NCI-H2196 treated with DMSO at 0.1 percent for 48 hours (cell line): ENCODE data around the gene MAGEA9B.
"Not testable (repeated sequence)": the region's sequence is repeated elsewhere in the genome, so short reads cannot be mapped to it uniquely, and the experiment has no call there.

ENCODE experiments used
- DNase-seq: peaks from one replicate; lab custom pipeline; 2025; ENCODE audit not compliant: unreplicated experiment; lab: John Stamatoyannopoulos, UW

The MAGEA9B gene

GRCh38 chrX:149572743-149573142, 14.5 kb downstream of the MAGEA9B start:
- no peak for DNase-seq

GRCh38 chrX:149571770-149572169, 15.5 kb downstream of the MAGEA9B start:
- no peak for DNase-seq

- no peak for DNase-seq
Observed at GRCh38 chrX:149570668-149571067, 16.6 kb downstream of the MAGEA9B start.

- no peak for DNase-seq
Observed at GRCh38 chrX:149569770-149570169, 17.5 kb downstream of the MAGEA9B start.

GRCh38 chrX:149568701-149569296, 18.5 kb downstream of the MAGEA9B start:
- no peak for DNase-seq

- no peak for DNase-seq
Observed at GRCh38 chrX:149567621-149568417, 19.4 kb downstream of the MAGEA9B start.

GRCh38 chrX:149563359-149563758, 23.9 kb downstream of the MAGEA9B start:
- DNase-seq: no peak

GRCh38 chrX:149555251-149555650, 32.0 kb downstream of the MAGEA9B start:
- not testable (repeated sequence) for DNase-seq

GRCh38 chrX:149551939-149552248, 35.4 kb downstream of the MAGEA9B start:
- not testable (repeated sequence) for DNase-seq

GRCh38 chrX:149551245-149551938, 35.9 kb downstream of the MAGEA9B start:
- not testable (repeated sequence) for DNase-seq

- DNase-seq: not testable (repeated sequence)
Observed at GRCh38 chrX:149550454-149550853, 36.8 kb downstream of the MAGEA9B start.

GRCh38 chrX:149549701-149550100, 37.6 kb downstream of the MAGEA9B start, which contains the start of gene HSFX3:
Gene HSFX3, minus strand, starts transcription at chrX:149549924. Its CDS starts 72 bp downstream, at chrX:149549852.
- not testable (repeated sequence) for DNase-seq

GRCh38 chrX:149547782-149548181, 39.5 kb downstream of the MAGEA9B start:
- DNase-seq: not testable (repeated sequence)

- not testable (repeated sequence) for DNase-seq
Observed at GRCh38 chrX:149546962-149547361, 40.3 kb downstream of the MAGEA9B start.

GRCh38 chrX:149545545-149546543, 41.4 kb downstream of the MAGEA9B start:
- not testable (repeated sequence) for DNase-seq

- no peak for DNase-seq
Observed at GRCh38 chrX:149541521-149542047, 45.7 kb downstream of the MAGEA9B start.

GRCh38 chrX:149540621-149541520, 46.4 kb downstream of the MAGEA9B start, which contains the start of gene EOLA1:
Gene EOLA1, plus strand, starts transcription at chrX:149541012. Its CDS starts 4,619 bp downstream, at chrX:149545631.
- peak; percentile 86 for DNase-seq

GRCh38 chrX:149540131-149540620, 47.1 kb downstream of the MAGEA9B start:
- peak; percentile 86 for DNase-seq
